HG03571 (cell line): ENCODE data around the gene TCAP.

ENCODE experiments used
- ATAC-seq: cut with Tn5 transposase; IDR thresholded peaks from one replicate; pipeline ENCODE4 v1.9.1; 2021; ENCODE audit not compliant: unreplicated experiment

The TCAP gene

DNA sequence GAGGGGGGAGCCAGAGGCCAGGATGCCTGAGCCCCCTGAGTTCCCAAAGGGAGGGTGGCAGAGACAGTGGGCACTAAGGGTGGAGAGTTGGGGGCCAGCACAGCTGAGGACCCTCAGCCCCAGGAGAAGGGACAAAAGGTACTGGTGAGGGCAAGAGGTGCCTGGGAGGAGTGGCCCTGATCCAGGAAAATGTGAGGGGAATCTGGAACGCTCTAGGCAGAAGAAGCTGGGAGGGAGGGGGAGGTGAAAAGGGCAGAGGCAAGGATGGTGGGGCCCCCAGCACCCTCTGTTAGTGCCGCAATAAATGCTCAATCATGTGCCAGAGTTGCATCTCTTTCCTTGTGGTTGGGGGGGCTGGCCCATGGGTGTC is 1.1 kb downstream of the TCAP start:
- no peak for ATAC-seq

DNA sequence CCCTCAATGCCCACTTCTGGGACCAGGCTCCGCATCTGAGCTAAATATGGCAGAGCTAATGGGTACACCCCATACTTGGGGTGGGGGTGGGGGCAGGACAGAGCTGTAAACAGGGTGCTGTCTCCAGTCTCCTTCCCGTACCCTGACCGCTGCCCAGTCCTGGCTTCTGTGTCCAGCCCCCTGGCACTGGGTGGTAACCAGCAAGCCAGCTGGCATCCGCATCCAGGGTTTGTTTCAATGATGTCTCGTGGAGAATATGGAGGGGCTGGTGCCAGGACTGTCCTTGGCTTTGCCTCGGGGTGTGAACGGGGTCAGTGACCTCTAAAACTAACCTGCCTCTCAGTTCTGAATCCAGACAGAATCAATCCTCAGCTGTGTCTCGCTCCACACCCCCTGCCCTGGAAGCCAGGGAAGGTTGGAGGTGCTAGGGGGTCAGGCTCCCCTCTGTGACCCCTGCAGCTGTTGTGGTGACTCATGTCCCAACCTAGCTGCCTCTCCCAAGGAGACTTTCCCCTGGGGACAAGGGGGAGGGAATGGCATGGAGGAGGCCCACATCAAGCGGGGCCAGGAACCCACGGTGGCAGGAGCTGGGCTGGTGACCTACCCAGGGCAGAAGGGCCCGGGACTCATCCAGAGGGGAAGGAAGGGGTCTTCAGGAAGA is 1.6 kb downstream of the TCAP start:
- no peak for ATAC-seq

GRCh38 chr17:39667262-39667944 is 2.3 kb downstream of the TCAP start:
- no peak for ATAC-seq

DNA sequence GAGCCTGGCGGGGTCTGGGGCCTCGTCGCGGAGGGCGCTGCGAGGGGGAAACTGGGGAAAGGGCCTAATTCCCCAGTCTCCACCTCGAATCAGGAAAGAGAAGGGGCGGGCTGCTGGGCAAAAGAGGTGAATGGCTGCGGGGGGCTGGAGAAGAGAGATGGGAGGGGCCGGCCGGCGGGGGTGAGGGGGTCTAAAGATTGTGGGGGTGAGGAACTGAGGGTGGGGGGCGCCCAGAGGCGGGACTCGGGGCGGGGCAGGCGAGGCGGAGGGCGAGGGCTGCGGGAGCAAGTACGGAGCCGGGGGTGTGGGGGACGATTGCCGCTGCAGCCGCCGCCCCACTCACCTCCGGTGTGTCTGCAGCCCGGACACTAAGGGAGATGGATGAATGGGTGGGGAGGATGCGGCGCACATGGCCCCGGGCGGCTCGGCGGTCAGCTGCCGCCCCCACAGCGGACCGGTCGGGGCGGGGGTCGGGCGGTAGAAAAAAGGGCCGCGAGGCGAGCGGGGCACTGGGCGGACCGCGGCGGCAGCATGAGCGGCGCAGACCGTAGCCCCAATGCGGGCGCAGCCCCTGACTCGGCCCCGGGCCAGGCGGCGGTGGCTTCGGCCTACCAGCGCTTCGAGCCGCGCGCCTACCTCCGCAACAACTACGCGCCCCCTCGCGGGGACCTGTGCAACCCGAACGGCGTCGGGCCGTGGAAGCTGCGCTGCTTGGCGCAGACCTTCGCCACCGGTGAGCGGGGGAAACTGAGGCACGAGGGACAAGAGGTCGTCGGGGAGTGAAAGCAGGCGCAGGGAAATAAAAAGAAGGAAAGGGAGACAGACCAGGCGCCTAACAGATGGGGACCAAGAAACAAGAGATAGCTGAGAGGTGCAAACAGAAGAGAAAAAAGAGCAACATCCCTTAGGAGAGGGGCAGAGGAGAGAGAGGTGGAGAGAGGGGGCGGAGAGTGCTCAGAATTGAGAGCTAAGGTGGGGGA is 3.1 kb downstream of the TCAP start, which contains the start of gene PNMT:
Gene PNMT, plus strand, starts transcription at position 509 of the 980 bp plus-strand sequence. Its CDS starts 23 bp downstream, at position 532.
- no peak for ATAC-seq

GRCh38 chr17:39669897-39670735 is 5.0 kb downstream of the TCAP start:
- no peak for ATAC-seq

GRCh38 chr17:39670746-39671145 is 5.6 kb downstream of the TCAP start:
- ATAC-seq: no peak

- no peak for ATAC-seq
These were observed 6.7 kb downstream of the TCAP start for GRCh38 chr17:39671651-39672521.

DNA sequence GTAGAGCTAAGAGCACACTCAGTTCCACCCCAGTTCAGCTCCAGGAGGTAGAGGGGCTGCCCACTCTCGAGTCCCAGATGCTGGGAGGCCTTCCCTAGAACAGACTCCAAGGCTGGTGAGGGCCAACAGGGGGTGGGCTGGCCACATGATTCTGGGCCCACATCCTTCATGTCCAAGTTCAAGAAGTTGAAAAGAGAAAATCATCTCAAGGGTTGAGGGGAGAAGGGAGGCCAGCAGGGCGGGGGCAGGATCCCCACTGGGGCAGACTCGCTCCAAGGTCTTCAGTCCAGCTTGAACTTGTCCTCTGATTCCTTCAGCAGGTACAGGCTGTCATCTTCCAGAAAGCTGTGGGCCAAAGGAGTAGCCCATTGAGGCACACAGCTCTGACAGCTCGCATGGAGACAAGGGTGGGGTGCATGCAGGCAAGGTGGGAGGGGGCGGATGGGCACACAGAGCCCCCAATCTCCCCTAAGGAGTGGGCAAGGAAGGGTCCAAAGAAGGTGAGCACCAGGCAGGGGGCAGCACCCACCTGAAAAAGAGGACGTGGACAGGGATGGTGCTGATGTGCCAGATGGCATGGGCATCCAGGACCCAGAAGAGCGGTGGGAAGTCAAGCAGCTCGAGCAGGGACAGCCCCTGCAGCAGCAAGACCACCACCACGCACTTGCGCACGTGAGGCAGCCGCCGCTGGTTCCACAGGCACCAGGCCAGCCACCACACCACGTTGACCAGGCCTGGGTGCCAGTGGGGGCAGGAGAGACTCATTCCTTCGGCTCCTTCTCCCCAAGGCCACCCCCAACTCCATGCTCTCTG is 7.6 kb downstream of the TCAP start:
- ATAC-seq: no peak

DNA sequence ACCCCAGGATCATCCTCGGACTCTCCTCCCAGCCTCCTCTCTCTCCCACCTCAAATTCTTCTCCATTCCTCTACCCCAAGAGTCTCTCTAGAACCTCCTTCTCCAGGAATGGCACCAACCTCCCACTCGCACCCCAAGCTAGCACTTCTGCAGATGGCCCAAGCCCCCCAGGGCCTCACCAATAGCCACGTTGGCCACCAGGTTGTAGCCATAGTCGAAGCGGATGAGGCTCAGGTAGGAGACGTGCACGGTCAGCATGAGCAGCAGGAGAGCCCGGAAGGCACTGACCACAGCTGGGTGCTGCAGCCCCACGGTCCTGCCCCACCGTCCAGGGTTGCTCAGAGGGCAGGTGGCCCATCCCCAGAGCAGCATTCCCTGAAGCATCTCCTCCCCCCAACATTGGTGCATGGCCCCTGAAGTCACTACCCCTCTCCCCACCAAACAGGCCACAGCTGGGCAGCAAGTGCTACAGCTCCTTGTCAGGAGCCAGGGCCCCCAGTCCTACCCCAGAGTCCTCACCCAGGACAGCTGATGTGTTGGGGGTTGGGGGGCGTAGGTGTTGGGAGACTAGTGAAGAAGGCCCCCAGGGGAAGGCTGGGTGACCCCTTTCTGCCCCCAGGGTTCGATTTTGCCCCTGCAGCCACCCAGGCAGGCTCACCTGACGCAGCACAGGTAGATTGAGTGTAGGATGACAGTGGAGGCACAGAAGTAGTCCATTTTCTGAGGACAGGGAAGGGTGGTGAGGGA is 8.4 kb downstream of the TCAP start:
- ATAC-seq: no peak

GRCh38 chr17:39674179-39674578 is 9.0 kb downstream of the TCAP start:
- ATAC-seq: no peak

DNA sequence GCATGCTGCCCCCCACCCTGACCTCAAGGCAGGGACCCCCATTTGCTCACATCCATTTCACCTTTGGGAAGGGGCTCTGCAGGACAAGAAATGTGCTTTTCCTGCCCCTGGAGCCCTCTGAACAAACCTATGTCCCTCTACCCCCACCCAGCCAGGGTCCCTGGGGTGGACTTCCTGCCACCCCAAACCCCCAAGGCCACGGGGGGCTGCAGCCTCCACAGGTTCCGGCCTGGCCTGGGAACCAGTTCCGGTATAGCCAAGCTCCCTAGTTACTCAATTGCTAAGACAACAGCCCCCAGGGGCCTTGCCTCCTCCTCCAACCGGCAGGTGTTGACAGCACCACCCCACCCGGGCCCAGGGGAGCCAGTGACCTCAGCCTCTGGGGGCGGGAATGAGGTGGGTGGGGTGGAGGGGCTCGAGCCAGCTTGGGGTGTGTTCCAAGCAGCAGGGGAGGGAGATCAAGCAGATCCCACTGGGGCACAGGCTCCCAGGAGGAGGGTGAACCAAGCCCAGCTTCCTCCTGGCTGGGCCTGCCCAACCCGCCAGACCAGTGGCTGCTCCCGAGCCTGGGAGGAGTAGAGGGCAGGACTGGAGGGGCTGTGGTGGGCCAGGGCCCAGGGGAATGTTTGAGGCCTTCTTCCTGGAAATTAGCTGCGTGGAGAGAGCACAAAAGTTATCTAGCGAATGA is 9.7 kb downstream of the TCAP start:
- peak; percentile 44 for ATAC-seq

DNA sequence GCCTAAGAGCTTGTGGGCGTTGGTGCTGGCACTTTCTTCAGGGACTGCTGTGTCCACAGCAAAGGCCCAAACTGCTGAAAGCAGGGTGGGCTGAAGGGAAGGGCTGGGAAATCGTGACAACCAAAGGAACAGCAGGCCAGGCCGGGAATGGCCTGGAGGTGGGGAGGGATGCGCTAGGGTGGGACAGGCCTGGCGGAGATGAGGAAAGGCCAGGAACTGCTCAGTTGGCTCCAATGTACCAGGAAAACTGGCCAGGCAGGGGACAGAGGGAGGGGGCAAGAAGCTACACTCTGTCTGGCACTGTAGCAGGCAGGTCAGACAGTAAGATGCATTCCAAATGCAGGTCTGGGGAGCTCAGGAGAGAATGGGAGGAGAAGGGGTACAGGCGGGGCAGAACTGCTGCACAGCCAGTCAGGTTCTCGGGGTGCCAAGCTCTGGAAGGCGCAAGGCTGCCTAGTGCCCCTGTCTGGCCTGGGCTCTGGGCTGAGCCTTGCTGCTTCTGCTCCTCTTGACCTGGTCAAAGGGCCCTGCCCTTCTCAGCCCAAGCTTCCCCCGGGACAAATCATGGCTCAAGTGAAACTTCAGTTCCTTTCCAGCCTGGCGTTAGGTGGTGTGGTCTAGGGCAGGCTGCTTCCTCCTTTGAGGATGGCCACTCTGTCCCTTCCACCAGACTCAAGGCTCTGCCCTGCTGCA is 10.4 kb downstream of the TCAP start:
- no peak for ATAC-seq

GRCh38 chr17:39676198-39676819 is 11.2 kb downstream of the TCAP start:
- ATAC-seq: no peak

- no peak for ATAC-seq
These were observed 11.9 kb downstream of the TCAP start for GRCh38 chr17:39677072-39677471.

- ATAC-seq: no peak
These were observed 12.6 kb downstream of the TCAP start for GRCh38 chr17:39677542-39678339.
